GM21390 (cell line): ENCODE measurements around the gene LCMT2.

ENCODE experiments used
- ATAC-seq: cut with Tn5 transposase; IDR thresholded peaks from one replicate; pipeline ENCODE4 v1.9.1; 2021; ENCODE audit not compliant: unreplicated experiment

The LCMT2 gene

DNA sequence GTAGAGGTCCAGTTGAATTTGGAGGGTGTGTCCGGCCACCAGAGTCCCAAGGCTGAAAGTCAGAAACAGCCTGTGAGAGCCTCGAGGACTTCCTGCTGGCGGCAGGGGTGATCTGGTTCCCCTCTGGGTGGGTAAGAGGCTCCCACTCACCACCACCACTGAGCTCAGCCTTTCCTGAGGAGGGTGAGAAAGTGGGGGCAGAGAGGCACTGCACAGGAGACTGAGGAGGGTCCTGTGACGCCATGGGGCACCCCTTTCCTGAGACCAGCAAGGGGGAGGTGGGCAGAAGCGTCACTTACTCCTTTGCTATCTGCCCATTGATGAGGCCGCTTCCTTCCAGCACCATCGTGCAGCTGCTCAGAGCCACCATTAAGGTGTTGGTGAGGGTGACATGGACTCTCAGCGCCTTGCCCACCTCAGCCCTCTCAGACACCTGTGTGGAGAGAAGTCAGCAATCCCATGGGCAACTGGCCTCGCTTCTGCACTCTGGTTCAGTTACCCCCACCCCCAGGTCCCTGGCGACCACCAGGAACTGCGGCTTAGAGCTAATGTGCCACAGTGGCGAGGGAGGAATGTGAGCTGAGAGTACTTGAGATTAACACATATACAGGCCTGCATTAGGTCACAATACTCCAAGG, 53.7 kb downstream of the LCMT2 start:
- ATAC-seq = no peak

DNA sequence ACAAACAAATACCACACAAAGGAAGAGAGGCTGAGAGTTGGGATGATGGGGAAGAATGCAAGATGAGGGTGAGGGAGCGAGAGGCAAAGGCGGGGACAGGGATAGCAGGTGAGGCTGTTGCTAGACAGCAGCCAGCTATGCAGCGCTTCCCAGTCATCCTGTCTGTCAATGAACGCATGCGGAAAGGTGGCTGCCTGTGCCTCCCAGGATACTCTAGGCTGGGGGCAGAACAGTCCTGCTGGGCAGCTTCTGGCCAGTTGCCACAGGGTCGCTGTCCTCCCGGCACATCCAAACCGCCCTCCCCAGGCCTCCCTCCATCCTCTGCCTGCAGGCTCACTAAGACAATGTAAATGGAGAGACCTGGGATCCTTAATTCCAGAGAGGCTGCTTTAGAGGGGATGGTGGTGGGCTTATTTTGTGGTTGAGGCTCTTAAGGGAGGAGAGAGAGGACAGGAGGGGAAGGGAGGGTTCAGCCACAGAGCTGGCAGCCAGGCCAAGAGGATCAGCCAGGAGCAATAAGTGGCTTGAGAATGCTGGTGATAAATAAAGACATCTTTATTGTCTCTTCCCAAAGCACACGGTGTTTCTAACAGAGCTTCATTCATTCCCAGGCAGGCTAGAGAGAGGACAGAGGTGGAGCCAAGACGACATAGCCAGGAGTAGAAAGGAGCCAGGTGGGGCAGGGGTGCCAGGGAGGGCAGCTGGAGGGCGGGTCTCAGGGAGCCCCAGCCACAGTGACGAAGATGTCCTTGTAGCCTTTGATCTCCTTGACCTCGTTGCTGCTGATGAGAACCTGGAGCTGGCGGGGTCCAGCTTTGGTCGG, 54.4 kb downstream of the LCMT2 start:
- no peak for ATAC-seq

DNA sequence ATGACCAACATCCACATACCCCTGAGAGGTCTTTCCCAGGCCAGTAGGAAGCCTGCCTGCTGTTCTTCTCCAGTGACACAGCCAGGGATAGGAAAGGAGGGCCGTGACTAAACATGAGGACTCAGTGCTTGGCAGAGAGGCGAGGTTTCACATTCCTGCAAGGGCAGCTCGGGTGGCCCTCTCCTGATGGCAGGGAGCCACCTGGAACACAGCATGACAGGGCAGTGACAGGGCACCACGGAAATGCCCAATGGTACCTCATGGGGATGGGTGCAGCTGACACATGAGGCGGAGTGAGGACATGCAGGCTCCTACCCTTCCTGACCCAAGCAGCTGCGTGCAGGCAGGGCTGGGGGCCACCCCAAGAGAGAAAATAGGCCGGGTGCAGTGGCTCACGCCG, 56.2 kb downstream of the LCMT2 start:
- ATAC-seq = no peak
